Liver (tissue), 3 donors: ENCODE results near the gene PARN.
"Not testable (repeated sequence)": the region's sequence is repeated elsewhere in the genome, so short reads cannot be mapped to it uniquely, and the experiment has no call there.

Experiments
- CTCF ChIP-seq: fragments of 150-350 bp; IDR thresholded peaks from 2 replicates; pipeline ENCODE4 v1.5.1; 2017; ENCODE audit warnings: improper control_type of control experiment, low read depth, low read length; ENCODE audit not compliant: missing input control
- EGR1 ChIP-seq, 2 donors: IDR thresholded peaks; 2 replicates each; pipeline ENCODE4 v1.6.1; 2016 to 2018; ENCODE audit warnings: antibody characterized with exemption in 2 of 2, low read depth in 2 of 2
- GABPA ChIP-seq, 2 donors: IDR thresholded peaks in 1 of 2; conservative IDR thresholded peaks in 1 of 2; 2 replicates each; pipeline ENCODE4 v1.6.1; 2016; ENCODE audit warnings: antibody characterized with exemption in 2 of 2, mild to moderate bottlenecking in 1 of 2, moderate library complexity in 1 of 2
- HNF4G ChIP-seq: IDR thresholded peaks from 2 replicates; pipeline ENCODE4 v1.6.1; 2016; ENCODE audit warnings: antibody characterized with exemption
- SP1 ChIP-seq: IDR thresholded peaks from 2 replicates; pipeline ENCODE4 v1.6.1; 2018; ENCODE audit warnings: antibody characterized with exemption, mild to moderate bottlenecking
- TAF1 ChIP-seq: conservative IDR thresholded peaks from 2 replicates; pipeline ENCODE4 v1.6.1; 2016; ENCODE audit warnings: antibody characterized with exemption, mild to moderate bottlenecking
- YY1 ChIP-seq: IDR thresholded peaks from 2 replicates; pipeline ENCODE4 v1.6.1; 2016; ENCODE audit warnings: antibody characterized with exemption, mild to moderate bottlenecking
- TF ChIP-seq, protein P1 (sequence below): IDR thresholded peaks from 2 replicates; pipeline ENCODE4 v1.6.1; 2016; ENCODE audit warnings: antibody characterized with exemption, mild to moderate bottlenecking
- TF ChIP-seq, protein P2 (sequence below): IDR thresholded peaks from 2 replicates; pipeline ENCODE4 v1.6.1; 2016; ENCODE audit warnings: antibody characterized with exemption
- donor health status: healthy.
- donor health status: healthy.

DNA sequence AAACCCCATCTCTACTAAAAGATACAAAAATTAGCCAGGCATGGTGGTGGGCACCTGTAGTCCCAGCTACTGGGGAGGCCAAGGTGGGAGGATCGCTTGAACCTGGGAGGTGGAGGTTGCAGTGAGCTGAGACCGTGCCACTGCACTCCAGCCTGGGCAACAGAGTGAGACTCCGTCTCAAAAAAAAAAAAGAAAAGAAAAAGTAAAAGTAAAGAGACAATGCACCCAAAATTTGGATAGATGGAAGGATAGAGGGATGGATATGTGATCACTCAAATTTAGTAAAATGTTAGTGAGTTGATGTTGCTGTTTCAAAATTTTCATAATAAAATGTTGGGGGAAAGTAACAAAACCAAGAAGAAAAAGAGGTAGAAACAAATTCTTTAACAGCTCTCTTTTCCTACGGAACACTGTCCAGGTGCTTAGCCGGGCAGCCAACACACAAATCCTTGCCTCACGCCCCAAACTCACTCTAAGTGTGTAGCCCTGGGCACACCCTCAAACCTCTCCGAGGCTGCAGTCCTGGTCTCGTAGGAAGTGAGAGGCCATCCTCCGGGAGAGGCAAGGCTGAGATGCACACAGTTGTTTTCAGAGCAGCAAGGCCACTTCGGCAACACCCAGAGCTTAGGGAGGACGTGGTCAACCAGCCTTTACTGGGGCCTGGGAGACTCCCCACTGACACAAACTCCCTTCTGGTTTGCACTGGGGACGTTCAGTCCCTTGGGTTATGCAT, 228.9 kb downstream of the PARN start:
- TF ChIP-seq, protein P1, sequence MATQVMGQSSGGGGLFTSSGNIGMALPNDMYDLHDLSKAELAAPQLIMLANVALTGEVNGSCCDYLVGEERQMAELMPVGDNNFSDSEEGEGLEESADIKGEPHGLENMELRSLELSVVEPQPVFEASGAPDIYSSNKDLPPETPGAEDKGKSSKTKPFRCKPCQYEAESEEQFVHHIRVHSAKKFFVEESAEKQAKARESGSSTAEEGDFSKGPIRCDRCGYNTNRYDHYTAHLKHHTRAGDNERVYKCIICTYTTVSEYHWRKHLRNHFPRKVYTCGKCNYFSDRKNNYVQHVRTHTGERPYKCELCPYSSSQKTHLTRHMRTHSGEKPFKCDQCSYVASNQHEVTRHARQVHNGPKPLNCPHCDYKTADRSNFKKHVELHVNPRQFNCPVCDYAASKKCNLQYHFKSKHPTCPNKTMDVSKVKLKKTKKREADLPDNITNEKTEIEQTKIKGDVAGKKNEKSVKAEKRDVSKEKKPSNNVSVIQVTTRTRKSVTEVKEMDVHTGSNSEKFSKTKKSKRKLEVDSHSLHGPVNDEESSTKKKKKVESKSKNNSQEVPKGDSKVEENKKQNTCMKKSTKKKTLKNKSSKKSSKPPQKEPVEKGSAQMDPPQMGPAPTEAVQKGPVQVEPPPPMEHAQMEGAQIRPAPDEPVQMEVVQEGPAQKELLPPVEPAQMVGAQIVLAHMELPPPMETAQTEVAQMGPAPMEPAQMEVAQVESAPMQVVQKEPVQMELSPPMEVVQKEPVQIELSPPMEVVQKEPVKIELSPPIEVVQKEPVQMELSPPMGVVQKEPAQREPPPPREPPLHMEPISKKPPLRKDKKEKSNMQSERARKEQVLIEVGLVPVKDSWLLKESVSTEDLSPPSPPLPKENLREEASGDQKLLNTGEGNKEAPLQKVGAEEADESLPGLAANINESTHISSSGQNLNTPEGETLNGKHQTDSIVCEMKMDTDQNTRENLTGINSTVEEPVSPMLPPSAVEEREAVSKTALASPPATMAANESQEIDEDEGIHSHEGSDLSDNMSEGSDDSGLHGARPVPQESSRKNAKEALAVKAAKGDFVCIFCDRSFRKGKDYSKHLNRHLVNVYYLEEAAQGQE = not testable (repeated sequence)
- TF ChIP-seq GABPA (IDR thresholded peaks at IDR 0.05 in 1 of 2, conservative IDR thresholded peaks at IDR 0.05 in 1 of 2); CTCF; HNF4G; SP1; TAF1; EGR1 (IDR thresholded peaks at IDR 0.05; ENCODE audit: low read depth in 2 of 2); YY1: not testable (repeated sequence)
- TF ChIP-seq, protein P2, sequence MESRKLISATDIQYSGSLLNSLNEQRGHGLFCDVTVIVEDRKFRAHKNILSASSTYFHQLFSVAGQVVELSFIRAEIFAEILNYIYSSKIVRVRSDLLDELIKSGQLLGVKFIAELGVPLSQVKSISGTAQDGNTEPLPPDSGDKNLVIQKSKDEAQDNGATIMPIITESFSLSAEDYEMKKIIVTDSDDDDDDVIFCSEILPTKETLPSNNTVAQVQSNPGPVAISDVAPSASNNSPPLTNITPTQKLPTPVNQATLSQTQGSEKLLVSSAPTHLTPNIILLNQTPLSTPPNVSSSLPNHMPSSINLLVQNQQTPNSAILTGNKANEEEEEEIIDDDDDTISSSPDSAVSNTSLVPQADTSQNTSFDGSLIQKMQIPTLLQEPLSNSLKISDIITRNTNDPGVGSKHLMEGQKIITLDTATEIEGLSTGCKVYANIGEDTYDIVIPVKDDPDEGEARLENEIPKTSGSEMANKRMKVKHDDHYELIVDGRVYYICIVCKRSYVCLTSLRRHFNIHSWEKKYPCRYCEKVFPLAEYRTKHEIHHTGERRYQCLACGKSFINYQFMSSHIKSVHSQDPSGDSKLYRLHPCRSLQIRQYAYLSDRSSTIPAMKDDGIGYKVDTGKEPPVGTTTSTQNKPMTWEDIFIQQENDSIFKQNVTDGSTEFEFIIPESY = not testable (repeated sequence)
